H1 (cell line): ENCODE results near the gene GALNTL6. TPM values are rescaled to one million over a fixed set of nuclear protein-coding genes. Genes with fewer than 3 reads are reported as not detected.

ENCODE experiments used
- polyA plus RNA-seq, 7 experiments: library from polyadenylated mRNA; depleted of rRNA in 3 of 7; stranded (reverse) in 5 of 7; unstranded in 2 of 7; fragments of >200 nt in 5 of 7; fragments of 200-250 nt in 2 of 7; gene quantifications; 1 replicate in 5 of 7; 2 replicates in 1 of 7; 4 replicates in 1 of 7; pipeline versions ENCODE4 v1.2.1 to v1.2.3, GENCODE V29; 2011 to 2013; ENCODE audit warnings: missing spikeins in 2 of 7, mixed read lengths in 2 of 7
- total RNA-seq: library from RNA; stranded (reverse); fragmentation: NEBNext Ultra II Directional; extraction: Animal tissue kit (Norgen Biotek cat#: 25700); gene quantifications from 2 replicates; pipeline ENCODE4 v1.2.1, GENCODE V29; 2021
- TF ChIP-seq, protein P1 (sequence below): fragments of 300-600 bp; sonication (generic); IDR thresholded peaks from 2 replicates; pipeline ENCODE4 v1.7.1; 2012; ENCODE audit warnings: low read length, moderate library complexity, mild to moderate bottlenecking, inconsistent platforms; ENCODE audit not compliant: insufficient replicate concordance

GALNTL6 gene
- total and polyA plus RNA-seq, 2 of the 8 experiments (the other 6 are each of a cell fraction or from before 2014, with no cell fraction given) = 0.03 to 0.32 TPM

DNA sequence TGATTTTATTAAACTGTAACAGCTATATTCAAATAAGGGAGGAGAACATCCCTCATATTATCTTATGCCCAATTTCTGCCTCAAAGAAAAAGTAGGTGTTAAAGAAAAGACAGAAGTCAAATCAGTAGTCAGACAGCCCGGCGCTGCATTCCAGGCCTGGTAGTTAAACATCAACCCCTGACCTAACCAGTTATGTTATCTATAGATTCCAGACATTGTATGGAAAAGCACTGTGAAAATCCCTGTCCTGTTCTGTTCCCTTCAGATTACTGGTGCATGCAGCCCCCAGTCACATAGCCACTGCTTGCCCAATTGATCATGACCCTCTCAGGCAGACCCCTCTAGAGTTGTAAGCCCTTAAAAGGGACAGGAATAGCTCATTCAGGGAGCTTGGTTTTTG, 1085.5 kb downstream of the GALNTL6 start (continued):
- TF ChIP-seq, protein P1, sequence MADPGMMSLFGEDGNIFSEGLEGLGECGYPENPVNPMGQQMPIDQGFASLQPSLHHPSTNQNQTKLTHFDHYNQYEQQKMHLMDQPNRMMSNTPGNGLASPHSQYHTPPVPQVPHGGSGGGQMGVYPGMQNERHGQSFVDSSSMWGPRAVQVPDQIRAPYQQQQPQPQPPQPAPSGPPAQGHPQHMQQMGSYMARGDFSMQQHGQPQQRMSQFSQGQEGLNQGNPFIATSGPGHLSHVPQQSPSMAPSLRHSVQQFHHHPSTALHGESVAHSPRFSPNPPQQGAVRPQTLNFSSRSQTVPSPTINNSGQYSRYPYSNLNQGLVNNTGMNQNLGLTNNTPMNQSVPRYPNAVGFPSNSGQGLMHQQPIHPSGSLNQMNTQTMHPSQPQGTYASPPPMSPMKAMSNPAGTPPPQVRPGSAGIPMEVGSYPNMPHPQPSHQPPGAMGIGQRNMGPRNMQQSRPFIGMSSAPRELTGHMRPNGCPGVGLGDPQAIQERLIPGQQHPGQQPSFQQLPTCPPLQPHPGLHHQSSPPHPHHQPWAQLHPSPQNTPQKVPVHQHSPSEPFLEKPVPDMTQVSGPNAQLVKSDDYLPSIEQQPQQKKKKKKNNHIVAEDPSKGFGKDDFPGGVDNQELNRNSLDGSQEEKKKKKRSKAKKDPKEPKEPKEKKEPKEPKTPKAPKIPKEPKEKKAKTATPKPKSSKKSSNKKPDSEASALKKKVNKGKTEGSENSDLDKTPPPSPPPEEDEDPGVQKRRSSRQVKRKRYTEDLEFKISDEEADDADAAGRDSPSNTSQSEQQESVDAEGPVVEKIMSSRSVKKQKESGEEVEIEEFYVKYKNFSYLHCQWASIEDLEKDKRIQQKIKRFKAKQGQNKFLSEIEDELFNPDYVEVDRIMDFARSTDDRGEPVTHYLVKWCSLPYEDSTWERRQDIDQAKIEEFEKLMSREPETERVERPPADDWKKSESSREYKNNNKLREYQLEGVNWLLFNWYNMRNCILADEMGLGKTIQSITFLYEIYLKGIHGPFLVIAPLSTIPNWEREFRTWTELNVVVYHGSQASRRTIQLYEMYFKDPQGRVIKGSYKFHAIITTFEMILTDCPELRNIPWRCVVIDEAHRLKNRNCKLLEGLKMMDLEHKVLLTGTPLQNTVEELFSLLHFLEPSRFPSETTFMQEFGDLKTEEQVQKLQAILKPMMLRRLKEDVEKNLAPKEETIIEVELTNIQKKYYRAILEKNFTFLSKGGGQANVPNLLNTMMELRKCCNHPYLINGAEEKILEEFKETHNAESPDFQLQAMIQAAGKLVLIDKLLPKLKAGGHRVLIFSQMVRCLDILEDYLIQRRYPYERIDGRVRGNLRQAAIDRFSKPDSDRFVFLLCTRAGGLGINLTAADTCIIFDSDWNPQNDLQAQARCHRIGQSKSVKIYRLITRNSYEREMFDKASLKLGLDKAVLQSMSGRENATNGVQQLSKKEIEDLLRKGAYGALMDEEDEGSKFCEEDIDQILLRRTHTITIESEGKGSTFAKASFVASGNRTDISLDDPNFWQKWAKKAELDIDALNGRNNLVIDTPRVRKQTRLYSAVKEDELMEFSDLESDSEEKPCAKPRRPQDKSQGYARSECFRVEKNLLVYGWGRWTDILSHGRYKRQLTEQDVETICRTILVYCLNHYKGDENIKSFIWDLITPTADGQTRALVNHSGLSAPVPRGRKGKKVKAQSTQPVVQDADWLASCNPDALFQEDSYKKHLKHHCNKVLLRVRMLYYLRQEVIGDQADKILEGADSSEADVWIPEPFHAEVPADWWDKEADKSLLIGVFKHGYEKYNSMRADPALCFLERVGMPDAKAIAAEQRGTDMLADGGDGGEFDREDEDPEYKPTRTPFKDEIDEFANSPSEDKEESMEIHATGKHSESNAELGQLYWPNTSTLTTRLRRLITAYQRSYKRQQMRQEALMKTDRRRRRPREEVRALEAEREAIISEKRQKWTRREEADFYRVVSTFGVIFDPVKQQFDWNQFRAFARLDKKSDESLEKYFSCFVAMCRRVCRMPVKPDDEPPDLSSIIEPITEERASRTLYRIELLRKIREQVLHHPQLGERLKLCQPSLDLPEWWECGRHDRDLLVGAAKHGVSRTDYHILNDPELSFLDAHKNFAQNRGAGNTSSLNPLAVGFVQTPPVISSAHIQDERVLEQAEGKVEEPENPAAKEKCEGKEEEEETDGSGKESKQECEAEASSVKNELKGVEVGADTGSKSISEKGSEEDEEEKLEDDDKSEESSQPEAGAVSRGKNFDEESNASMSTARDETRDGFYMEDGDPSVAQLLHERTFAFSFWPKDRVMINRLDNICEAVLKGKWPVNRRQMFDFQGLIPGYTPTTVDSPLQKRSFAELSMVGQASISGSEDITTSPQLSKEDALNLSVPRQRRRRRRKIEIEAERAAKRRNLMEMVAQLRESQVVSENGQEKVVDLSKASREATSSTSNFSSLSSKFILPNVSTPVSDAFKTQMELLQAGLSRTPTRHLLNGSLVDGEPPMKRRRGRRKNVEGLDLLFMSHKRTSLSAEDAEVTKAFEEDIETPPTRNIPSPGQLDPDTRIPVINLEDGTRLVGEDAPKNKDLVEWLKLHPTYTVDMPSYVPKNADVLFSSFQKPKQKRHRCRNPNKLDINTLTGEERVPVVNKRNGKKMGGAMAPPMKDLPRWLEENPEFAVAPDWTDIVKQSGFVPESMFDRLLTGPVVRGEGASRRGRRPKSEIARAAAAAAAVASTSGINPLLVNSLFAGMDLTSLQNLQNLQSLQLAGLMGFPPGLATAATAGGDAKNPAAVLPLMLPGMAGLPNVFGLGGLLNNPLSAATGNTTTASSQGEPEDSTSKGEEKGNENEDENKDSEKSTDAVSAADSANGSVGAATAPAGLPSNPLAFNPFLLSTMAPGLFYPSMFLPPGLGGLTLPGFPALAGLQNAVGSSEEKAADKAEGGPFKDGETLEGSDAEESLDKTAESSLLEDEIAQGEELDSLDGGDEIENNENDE = no peak
